ENCODE data around the gene NISCH.

GRCh38 chr3:52537165-52537620 lies 81.8 kb downstream of the NISCH start:
- TF ChIP-seq CREB1 (IDR thresholded peaks at IDR 0.05; ENCODE audit: low read depth) = no peak
- TF ChIP-seq EGR1 (IDR thresholded peaks at IDR 0.05) = no peak
- no peak for TF ChIP-seq TAF1 (IDR thresholded peaks at IDR 0.05; ENCODE audit: low read depth)

Data from Ishikawa (cell line).